Ovary (tissue), 9 donors: ENCODE measurements around the gene SLC52A1. TPM values are rescaled to one million over a fixed set of nuclear protein-coding genes. Genes with fewer than 3 reads are reported as not detected.

Source experiments
- DNase-seq, 5 donors: peaks; one replicate each; pipeline ENCODE4 v3.0.0-alpha.2; 2019 to 2020
- H3K27ac ChIP-seq, 2 donors: fragments of 200-600 bp; one replicate each; pipeline versions ENCODE4 v1.5.1 to v1.8.0; 2019 to 2022
- H3K27me3 ChIP-seq: fragments of 200-600 bp; one replicate; pipeline ENCODE4 v1.8.0; 2022
- H3K36me3 ChIP-seq: fragments of 200-600 bp; sonication (generic); one replicate; pipeline ENCODE4 v1.5.1; 2019
- H3K4me1 ChIP-seq: one replicate; pipeline ENCODE4 v1.8.1; 2013; ENCODE audit warnings: mild to moderate bottlenecking, moderate library complexity; ENCODE audit not compliant: insufficient read depth
- H3K4me3 ChIP-seq: fragments of 200-600 bp; sonication (generic); one replicate; pipeline ENCODE4 v1.5.1; 2017
- H3K9me3 ChIP-seq, 2 donors: fragments of 200-600 bp in 1 of 2; sonication (generic) in 1 of 2; one replicate each; pipeline versions ENCODE4 v1.5.1 to v1.8.1; 2013 to 2019; ENCODE audit warnings: mild to moderate bottlenecking in 1 of 2, moderate library complexity in 1 of 2
- EP300 ChIP-seq: sonication (generic); formaldehyde crosslinking; IDR thresholded peaks from one replicate; pipeline ENCODE4 v1.6.1; 2017; ENCODE audit warnings: antibody characterized with exemption
- POLR2A ChIP-seq: fragments of 450-650 bp; IDR thresholded peaks from one replicate; pipeline ENCODE4 v1.6.1; 2017; ENCODE audit warnings: antibody characterized with exemption, mild to moderate bottlenecking, moderate library complexity
- WGBS, 3 donors: extraction: QIAGEN DNeasy Blood & Tissue Kit in 1 of 3; methylation state at CpG; one replicate each; pipeline versions ENCODE4 v1.1.5 to v1.1.7; 2013 to 2017; 5-methylcytosine and 5-hydroxymethylcytosine counted together
- intact Hi-C, 4 donors: fragments of 100-400 bp; cut with DNase I; formaldehyde crosslinking; loops; one replicate each; pipeline versions ENCODE4 v1.11.0 to v1.15.1; 2022 to 2023
- polyA plus RNA-seq, 2 donors: library from polyadenylated mRNA; stranded (reverse); fragments of 200-250 nt in 1 of 2; fragments of 350-450 nt in 1 of 2; fragmentation: Illumina TruSeq in 1 of 2; extraction: RNeasy Lipid Tissue Mini Kit (QIAGEN cat#74804) in 1 of 2; gene quantifications; one replicate each; pipeline ENCODE4 v1.2.3, GENCODE V29; 2013 to 2014
- total RNA-seq, 7 donors: library from RNA; depleted of rRNA in 2 of 7; stranded (reverse); fragments of >200 nt in 2 of 7; fragmentation: NEBNext Ultra II Directional in 3 of 7; extraction: Animal tissue kit (Norgen Biotek cat#: 25700) in 3 of 7; gene quantifications; one replicate each; pipeline versions ENCODE4 v1.1.0 to v1.2.4, GENCODE V29; 2016 to 2023
- TF ChIP-seq, protein P1 (sequence below), 3 donors: fragments of 450-650 bp in 2 of 3; fragments of 200-600 bp in 1 of 3; IDR thresholded peaks; one replicate each; pipeline versions ENCODE4 v1.5.1 to v1.8.0; 2016 to 2022; ENCODE audit warnings: antibody characterized with exemption in 3 of 3, mild to moderate bottlenecking in 1 of 3
- donor health status: DM: no; HTN: no; CAD: no; lungs with moderate emphysema.
- donor health status: DM: no; HTN: no; CAD: no.
- donor health status: Bipolar disorder and iron deficiency.
- donor health status: DM: yes; HTN: yes; CAD: no.
- donor health status: DM: no; HTN: no; CAD: no.
- donor health status: DM: yes; HTN: yes; CAD: no.

SLC52A1 gene
- total and polyA plus RNA-seq, 9 donors, result 0.08 to 1.0 (median 0.19) TPM; not detected in 5

DNA sequence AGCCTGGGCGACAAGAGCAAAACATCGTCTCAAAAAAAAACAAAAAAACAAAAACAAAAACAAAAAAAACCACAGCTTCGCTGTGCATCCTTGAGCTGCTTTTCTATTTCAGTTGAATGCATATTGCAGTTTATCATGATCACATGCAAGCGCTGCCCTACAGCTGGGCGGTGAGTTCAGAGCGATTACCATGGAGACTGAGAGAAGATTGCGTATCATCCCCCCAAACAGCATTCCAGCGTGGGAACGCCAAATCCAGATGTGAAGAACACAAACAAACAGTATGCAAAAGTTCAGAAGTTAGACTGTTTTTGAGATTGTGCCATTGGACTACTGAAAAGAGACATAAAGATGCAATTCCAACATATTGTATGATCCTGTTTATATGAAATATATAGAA lies 15.1 kb upstream of the SLC52A1 start:
- TF ChIP-seq, protein P1, sequence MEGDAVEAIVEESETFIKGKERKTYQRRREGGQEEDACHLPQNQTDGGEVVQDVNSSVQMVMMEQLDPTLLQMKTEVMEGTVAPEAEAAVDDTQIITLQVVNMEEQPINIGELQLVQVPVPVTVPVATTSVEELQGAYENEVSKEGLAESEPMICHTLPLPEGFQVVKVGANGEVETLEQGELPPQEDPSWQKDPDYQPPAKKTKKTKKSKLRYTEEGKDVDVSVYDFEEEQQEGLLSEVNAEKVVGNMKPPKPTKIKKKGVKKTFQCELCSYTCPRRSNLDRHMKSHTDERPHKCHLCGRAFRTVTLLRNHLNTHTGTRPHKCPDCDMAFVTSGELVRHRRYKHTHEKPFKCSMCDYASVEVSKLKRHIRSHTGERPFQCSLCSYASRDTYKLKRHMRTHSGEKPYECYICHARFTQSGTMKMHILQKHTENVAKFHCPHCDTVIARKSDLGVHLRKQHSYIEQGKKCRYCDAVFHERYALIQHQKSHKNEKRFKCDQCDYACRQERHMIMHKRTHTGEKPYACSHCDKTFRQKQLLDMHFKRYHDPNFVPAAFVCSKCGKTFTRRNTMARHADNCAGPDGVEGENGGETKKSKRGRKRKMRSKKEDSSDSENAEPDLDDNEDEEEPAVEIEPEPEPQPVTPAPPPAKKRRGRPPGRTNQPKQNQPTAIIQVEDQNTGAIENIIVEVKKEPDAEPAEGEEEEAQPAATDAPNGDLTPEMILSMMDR (IDR thresholded peaks at IDR 0.05), result no peak
- TF ChIP-seq EP300, result no peak
- H3K4me3 ChIP-seq, result no peak overlapping the region
- 24 to 39% (median 33%) methylated on average over 9 of the region's 9 CpGs for WGBS, 3 donors
- no peak for DNase-seq
- intact Hi-C loops, result loop anchor here in 1 of 4 donors (10.0 kb wide), 1 partner anchor 265 kb away; the partner anchor contains the start of genes GLTPD2 and VMO1
- no peaks in the 10 kb centered on the region for H3K27me3 ChIP-seq
- no peak overlapping the region for H3K27ac ChIP-seq
- H3K4me1 ChIP-seq, result peaks cover 6% of the 10 kb centered on the region
- no peaks in the 10 kb centered on the region for H3K36me3 ChIP-seq
- H3K9me3 ChIP-seq, result no peaks in the 10 kb centered on the region

DNA sequence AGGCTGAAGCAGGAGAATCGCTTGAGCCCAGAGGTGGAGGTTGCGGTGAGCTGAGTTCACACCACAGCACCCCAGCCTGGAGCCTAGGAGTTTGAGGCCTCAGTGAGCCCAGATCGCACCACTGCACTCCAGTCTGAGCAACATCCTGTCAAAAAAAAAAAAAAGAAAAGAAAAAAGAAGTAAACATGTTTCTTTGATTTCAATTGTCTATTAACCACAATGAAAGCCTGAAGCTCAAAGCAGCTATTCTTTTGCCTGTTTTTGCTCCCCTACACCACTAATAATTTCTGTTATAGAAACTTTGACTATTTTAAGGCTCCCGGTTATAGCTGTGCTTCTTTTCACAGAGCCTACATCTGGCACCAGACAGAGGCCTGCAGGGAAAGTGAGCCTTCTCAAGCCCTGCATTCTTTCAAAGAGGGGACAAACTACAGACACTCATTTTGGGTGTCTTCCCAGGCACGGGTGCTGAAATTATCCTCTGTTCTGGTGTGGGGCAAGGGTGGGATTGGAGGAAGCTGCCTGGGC lies 14.2 kb upstream of the SLC52A1 start:
- DNase-seq, result no peak
- H3K9me3 ChIP-seq, result no peaks in the 10 kb centered on the region
- no peaks in the 10 kb centered on the region for H3K27me3 ChIP-seq
- H3K4me3 ChIP-seq, result no peak overlapping the region
- WGBS, 3 donors, result 50 to 56% (median 53%) methylated on average over 5 of the region's 5 CpGs
- H3K27ac ChIP-seq, result no peak overlapping the region
- H3K4me1 ChIP-seq, result peaks cover 6% of the 10 kb centered on the region
- TF ChIP-seq POLR2A (no peak), EP300 (no peak)
- TF ChIP-seq, protein P1 (IDR thresholded peaks at IDR 0.05), result no peak
- no peaks in the 10 kb centered on the region for H3K36me3 ChIP-seq
- intact Hi-C loops, result no loop called here

DNA sequence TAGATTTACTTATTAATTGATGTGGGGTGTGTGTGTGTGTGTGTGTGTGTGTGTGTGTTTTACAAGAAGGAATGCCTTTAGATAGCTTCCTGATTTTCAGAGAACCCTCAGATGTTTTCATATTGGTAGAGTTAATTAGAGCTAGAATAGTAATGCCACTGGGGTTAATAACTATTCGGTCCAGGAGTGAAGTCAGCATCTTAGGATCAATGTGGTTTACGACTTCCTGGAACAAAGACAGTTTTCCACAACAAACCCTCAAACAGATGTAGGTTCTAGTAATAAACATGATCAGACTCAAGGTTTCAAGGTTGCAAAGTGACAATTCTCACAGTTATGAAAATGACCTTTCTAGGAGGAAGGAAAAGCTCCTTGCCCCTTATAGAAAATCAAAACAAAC lies 12.2 kb upstream of the SLC52A1 start:
- Histone ChIP-seq H3K4me1 (peaks cover 6% of the 10 kb centered on the region), H3K4me3 (no peak overlapping the region), H3K9me3 (no peaks in the 10 kb centered on the region), H3K27me3 (no peaks in the 10 kb centered on the region), H3K36me3 (no peaks in the 10 kb centered on the region), H3K27ac (no peak overlapping the region)
- WGBS, 3 donors, result 13 to 15% (median 13%) methylated on average over 2 of the region's 2 CpGs
- TF ChIP-seq, protein P1 (IDR thresholded peaks at IDR 0.05), result no peak
- TF ChIP-seq POLR2A (no peak), EP300 (no peak)
- no peak for DNase-seq
- intact Hi-C loops, result no loop called here

- intact Hi-C loops, result no loop called here
- WGBS, 3 donors, result 84 to 90% (median 88%) methylated on average over 6 of the region's 6 CpGs
- H3K36me3 ChIP-seq, result no peaks in the 10 kb centered on the region
- no peak overlapping the region for H3K27ac ChIP-seq
- peaks cover 6% of the 10 kb centered on the region for H3K4me1 ChIP-seq
- no peaks in the 10 kb centered on the region for H3K27me3 ChIP-seq
- no peak overlapping the region for H3K4me3 ChIP-seq
- TF ChIP-seq POLR2A, result no peak
- TF ChIP-seq EP300, result no peak
- TF ChIP-seq, protein P1 (IDR thresholded peaks at IDR 0.05), result no peak
- DNase-seq, result no peak
- H3K9me3 ChIP-seq, result no peaks in the 10 kb centered on the region
Observed at GRCh38 chr17:5045496-5045895, 10.3 kb upstream of the SLC52A1 start.
